HG03469 (cell line): ENCODE measurements around the gene ZNF335.
"Not testable (repeated sequence)": the region's sequence is repeated elsewhere in the genome, so short reads cannot be mapped to it uniquely, and the experiment has no call there.

ENCODE experiments used
- ATAC-seq: cut with Tn5 transposase; IDR thresholded peaks from one replicate; pipeline ENCODE4 v1.9.1; 2021; ENCODE audit warnings: mild to moderate bottlenecking, moderate library complexity, moderate number of reproducible peaks; ENCODE audit not compliant: unreplicated experiment

ZNF335 gene

GRCh38 chr20:45957021-45957941 lies 14.7 kb downstream of the ZNF335 start:
- no peak for ATAC-seq

- ATAC-seq: not testable (repeated sequence)
Observed at GRCh38 chr20:45956326-45956725, 15.7 kb downstream of the ZNF335 start.

DNA sequence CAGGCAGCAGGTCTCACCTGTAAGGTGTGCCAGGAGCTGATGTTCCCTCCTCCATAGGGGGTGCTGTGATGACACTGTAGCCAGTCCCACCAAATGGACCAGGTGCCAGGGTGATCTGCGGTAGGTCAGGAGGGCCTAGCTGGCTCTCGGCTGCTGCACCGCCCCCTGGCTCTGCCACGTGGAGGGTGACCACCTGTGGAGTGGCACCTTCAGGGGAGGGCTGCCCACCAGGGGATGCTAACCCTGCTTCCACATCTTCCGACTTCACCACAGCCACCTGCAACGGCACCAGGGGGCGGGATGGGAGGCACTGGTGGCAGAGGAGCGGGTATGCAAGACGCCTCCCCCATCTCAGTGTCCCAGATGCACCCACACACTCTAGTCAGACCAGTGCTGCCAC lies 18.3 kb downstream of the ZNF335 start:
- ATAC-seq: no peak

DNA sequence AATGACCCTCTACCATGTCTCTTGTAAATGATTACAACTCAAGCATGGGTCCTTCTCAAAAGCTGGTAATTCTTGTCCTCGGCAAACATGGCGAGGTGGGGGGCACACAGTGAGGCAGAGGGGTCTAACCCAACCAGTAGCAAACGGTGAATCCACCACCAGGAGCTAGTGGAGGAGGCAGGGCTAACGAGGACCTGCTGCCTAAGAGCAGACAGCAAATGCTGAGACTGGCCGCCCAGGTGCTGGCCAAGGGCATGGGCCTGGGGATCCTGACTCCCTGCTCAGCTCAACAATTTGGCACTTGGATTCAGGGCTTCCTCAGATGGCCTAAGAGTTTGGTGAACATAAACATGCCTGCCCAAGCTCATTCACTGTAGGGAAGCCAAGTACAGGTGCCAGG lies 19.1 kb downstream of the ZNF335 start:
- ATAC-seq: no peak

DNA sequence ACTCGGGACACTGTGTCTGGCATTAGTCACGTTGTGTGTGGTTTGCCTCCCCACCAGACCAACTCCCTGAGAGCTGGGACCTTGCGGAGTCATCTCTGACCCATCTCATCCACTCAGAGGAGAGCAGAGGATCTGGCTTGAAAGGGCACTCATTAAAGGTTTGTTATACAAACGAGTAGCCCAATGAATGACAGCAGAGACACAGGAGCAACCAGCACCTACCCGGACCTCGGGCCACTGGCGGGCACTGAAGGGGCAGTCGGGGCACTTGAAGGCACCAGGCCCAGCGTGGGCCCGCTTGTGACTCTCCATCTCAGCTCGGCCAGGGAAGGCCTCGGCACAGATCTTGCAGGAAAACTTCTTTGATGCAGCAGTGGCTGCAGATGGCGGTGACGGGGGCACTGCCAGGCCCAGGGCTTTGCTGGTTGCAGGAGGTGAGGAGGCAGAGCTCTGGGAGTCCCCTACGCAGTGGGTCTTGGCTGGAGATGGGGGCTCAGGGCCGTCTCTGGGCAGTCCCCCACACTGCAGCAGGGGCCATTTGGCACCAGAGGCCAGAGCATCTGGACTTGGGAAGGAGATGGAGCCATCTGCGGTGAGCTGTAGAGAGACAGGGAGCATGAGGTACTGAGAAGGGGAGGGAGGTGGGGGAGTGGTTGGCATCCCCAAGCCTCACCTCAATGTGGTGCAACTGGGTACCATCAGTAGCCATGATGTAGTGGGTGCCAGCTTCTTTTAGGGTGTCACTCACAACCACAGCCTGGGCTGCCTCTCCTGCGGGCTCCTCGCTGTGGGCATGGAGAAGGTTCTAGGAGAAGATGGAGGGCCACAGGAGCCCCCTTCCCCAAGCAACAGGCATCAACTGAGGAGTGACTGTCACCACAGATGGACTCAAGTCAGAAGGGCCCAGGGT lies 19.8 kb downstream of the ZNF335 start:
- no peak for ATAC-seq

DNA sequence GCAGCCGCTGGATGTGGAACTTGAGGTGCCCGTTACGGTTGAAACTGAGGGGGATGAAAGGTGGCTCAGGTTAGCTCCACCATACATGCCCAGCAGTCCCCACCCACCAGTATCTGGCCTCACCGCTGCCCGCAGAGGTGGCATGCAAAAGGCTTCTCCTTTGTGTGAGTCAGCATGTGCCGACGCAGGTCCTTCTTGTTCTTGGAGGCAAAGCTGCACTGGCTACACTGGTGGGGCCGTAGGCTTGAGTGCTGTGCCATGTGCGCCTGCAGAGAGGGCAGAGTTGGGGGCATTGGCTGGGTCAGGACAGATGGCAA lies 21.7 kb downstream of the ZNF335 start:
- ATAC-seq: no peak

- no peak for ATAC-seq
Observed at GRCh38 chr20:45949542-45950329, 22.3 kb downstream of the ZNF335 start.

GRCh38 chr20:45948742-45949541 lies 23.1 kb downstream of the ZNF335 start:
- no peak for ATAC-seq

- ATAC-seq: no peak
Observed at GRCh38 chr20:45948261-45948733, 23.7 kb downstream of the ZNF335 start.

DNA sequence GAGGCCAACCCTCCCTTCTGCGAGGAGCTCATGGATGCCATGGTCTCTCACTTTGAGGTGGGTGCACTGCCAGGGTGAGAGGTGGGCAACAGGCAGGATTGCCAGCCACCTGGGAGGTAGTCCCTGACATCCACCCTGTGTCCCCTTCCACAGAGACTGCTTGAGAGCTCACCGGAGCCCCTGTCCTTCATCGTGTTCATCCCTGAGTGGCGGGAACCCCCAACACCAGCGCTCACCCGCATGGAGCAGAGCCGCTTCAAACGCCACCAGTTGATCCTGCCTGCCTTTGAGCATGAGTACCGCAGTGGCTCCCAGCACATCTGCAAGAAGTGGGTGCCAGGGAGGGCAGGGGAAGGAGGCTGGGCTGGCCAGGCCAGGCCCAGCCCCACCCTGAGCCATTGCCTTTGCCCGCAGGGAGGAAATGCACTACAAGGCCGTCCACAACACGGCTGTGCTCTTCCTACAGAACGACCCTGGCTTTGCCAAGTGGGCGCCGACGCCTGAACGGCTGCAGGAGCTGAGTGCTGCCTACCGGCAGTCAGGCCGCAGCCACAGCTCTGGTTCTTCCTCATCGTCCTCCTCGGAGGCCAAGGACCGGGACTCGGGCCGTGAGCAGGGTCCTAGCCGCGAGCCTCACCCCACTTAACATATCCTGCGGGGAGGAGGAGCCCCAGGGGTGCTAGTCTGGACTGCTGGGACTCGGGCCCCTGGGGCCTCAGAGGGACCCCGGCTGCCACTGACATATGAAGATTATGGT lies 24.7 kb downstream of the ZNF335 start:
- no peak for ATAC-seq

DNA sequence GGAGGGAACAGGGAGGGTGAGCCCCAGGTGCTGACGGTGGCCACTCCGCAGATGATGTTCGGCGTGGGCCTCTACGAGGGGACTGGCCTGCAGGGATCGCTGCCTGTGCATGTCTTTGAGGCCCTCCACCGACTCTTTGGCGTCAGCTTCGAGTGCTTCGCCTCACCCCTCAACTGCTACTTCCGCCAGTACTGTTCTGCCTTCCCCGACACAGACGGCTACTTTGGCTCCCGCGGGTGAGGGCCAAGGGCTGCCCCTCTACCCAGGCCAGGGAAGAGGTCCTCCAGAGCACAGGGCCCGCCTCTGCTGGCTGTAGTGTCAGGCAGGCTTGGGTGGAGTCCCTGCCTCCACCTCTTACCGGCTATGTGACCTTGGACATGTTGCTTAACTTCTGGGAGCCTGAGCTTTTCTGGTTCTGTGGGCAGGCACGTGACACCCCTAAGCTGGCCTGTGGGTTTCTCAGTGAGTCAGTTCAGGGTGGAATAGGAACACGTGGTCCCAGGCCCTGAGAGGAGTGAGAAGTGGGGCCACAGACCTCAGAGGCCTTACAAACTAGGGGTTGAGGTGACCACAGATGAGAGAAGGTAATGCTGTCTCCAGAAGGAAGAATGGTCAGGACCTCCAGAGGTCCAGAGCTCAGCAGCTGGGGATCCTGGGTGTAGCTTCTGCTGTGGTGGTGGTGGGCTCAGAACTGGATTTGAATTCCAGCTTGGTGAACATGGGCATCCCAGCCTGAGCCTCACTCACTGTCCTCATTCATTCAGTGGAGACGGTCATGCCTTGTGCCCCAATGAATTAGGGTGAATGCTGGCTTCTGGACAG lies 25.6 kb downstream of the ZNF335 start:
- ATAC-seq: no peak

- no peak for ATAC-seq
Observed at GRCh38 chr20:45945678-45946148, 26.3 kb downstream of the ZNF335 start.

DNA sequence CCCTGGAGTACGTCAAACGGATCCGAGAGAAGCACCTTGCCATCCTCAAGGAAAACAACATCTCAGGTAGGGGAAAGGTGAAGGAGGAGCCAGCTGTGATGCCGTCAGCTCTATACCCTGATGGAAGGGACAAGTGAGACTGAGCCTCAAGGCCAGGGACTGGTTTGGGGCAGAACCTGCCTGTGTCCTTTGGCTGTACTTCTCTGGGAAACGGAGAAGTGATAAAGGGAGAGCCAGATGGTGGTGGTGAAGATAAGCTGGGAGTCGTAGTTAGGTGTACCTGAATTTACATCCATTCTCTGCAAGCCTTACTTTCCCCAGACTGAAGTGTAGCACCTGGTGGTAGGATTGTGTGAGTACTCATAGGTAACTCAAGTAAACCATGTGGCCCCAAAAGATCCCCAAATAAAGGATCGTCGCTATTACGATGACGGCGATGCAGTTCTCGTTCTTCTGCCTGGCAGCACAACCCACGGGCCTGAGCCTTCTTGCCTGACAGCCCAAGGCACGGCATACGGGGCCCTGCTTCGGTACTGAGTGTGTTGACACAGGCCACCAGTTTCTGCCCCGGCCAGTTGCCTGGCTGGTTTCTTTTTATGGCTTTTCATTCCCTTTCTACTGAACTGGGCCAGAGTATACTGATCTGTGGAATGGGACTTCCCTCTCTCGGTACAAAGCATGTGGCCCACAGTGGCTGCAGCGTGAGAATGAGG lies 26.9 kb downstream of the ZNF335 start:
- no peak for ATAC-seq

GRCh38 chr20:45944151-45944964 lies 27.6 kb downstream of the ZNF335 start:
- ATAC-seq: no peak

- no peak for ATAC-seq
Observed at GRCh38 chr20:45943613-45944012, 28.4 kb downstream of the ZNF335 start.

- ATAC-seq: no peak
Observed at GRCh38 chr20:45940469-45940868, 31.5 kb downstream of the ZNF335 start.

- ATAC-seq: no peak
Observed at GRCh38 chr20:45940053-45940452, 31.9 kb downstream of the ZNF335 start.
